GM19328 (cell line): ENCODE data around the gene DCUN1D3.

Experiments
- ATAC-seq: cut with Tn5 transposase; IDR thresholded peaks from one replicate; pipeline ENCODE4 v1.9.1; 2021; ENCODE audit warnings: mild to moderate bottlenecking, moderate library complexity; ENCODE audit not compliant: unreplicated experiment

DCUN1D3 gene

GRCh38 chr16:20920091-20920490, 19.9 kb upstream of the DCUN1D3 start:
- ATAC-seq: no peak

GRCh38 chr16:20918486-20919239, 18.5 kb upstream of the DCUN1D3 start:
- no peak for ATAC-seq

- ATAC-seq: no peak
Measured at GRCh38 chr16:20916942-20917341, 16.8 kb upstream of the DCUN1D3 start.

GRCh38 chr16:20916289-20916688, 16.1 kb upstream of the DCUN1D3 start:
- ATAC-seq: no peak

GRCh38 chr16:20911361-20911760, 11.2 kb upstream of the DCUN1D3 start:
- no peak for ATAC-seq

- no peak for ATAC-seq
Measured at GRCh38 chr16:20910781-20911321, 10.7 kb upstream of the DCUN1D3 start.

- no peak for ATAC-seq
Measured at GRCh38 chr16:20906341-20907255, 6.4 kb upstream of the DCUN1D3 start.

- no peak for ATAC-seq
Measured at GRCh38 chr16:20905576-20905975, 5.4 kb upstream of the DCUN1D3 start.

- ATAC-seq: no peak
Measured at GRCh38 chr16:20904507-20905081, 4.4 kb upstream of the DCUN1D3 start.

GRCh38 chr16:20903899-20904506, 3.8 kb upstream of the DCUN1D3 start:
- no peak for ATAC-seq

GRCh38 chr16:20903116-20903898, 3.1 kb upstream of the DCUN1D3 start:
- ATAC-seq: no peak

- ATAC-seq: no peak
Measured at GRCh38 chr16:20902426-20902825, 2.3 kb upstream of the DCUN1D3 start.

- ATAC-seq: no peak
Measured at GRCh38 chr16:20901436-20902112, 1.4 kb upstream of the DCUN1D3 start.

GRCh38 chr16:20901068-20901435, 894 bp upstream of the DCUN1D3 start:
- no peak for ATAC-seq

- ATAC-seq: no peak
Measured at GRCh38 chr16:20899477-20900298, 470 bp downstream of the DCUN1D3 start.

- ATAC-seq: no peak
Measured at GRCh38 chr16:20899071-20899470, 1.1 kb downstream of the DCUN1D3 start.

GRCh38 chr16:20897922-20898321, 2.2 kb downstream of the DCUN1D3 start:
- ATAC-seq: no peak

- ATAC-seq: no peak
Measured at GRCh38 chr16:20897253-20897897, 2.8 kb downstream of the DCUN1D3 start.
